HuH-7.5 (cell line): ENCODE data around the gene RIPK1.
A peak's percentile ranks its signal among the peaks of the same experiment; 100 is the strongest.
"Not testable (repeated sequence)": the region's sequence is repeated elsewhere in the genome, so short reads cannot be mapped to it uniquely, and the experiment has no call there.

ENCODE experiments used
- DNase-seq: peaks from one replicate; pipeline ENCODE4 v3.0.0; 2011; ENCODE audit warnings: low spot score

RIPK1 gene

GRCh38 chr6:3045777-3046176, 22.5 kb upstream of the RIPK1 start:
- DNase-seq, result no peak

- DNase-seq, result no peak
These were observed 22.0 kb upstream of the RIPK1 start for GRCh38 chr6:3046295-3046694.

GRCh38 chr6:3048009-3048408, 20.3 kb upstream of the RIPK1 start:
- not testable (repeated sequence) for DNase-seq

- no peak for DNase-seq
These were observed 15.6 kb upstream of the RIPK1 start for GRCh38 chr6:3052481-3053230.

GRCh38 chr6:3053231-3053508, 15.1 kb upstream of the RIPK1 start:
- DNase-seq, result no peak

GRCh38 chr6:3054229-3055157, 13.8 kb upstream of the RIPK1 start:
- DNase-seq, result not testable (repeated sequence)

- DNase-seq, result not testable (repeated sequence)
These were observed 13.2 kb upstream of the RIPK1 start for GRCh38 chr6:3055158-3055499.

- DNase-seq, result no peak
These were observed 11.1 kb upstream of the RIPK1 start for GRCh38 chr6:3057063-3057770.

- no peak for DNase-seq
These were observed 9.3 kb upstream of the RIPK1 start for GRCh38 chr6:3058957-3059356.

- not testable (repeated sequence) for DNase-seq
These were observed 8.2 kb upstream of the RIPK1 start for GRCh38 chr6:3060092-3060491.

DNA sequence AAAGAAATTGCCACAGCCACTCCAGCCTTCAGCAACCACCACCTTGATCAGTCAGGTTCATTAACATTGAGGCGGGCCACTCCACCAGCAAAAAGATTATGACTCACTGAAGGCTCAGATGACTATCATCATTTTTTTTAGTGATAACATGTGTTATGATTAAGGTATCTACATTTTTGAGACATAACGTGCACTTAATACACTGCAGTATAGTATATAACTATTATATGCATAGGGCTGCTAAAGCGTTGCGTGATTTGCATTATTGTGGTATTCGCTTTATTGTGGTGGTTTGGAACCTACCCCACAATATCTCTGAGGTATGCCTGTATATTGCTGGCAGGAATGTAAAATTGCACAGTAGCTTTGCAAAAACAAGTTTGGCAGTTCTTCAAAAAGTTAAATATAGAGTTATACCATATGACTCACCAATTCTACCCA, 6.8 kb upstream of the RIPK1 start:
- no peak for DNase-seq

- not testable (repeated sequence) for DNase-seq
These were observed 5.0 kb upstream of the RIPK1 start for GRCh38 chr6:3063340-3063732.

- peak; percentile 85 for DNase-seq
These were observed 4.3 kb upstream of the RIPK1 start for GRCh38 chr6:3063733-3064700.

- DNase-seq, result no peak
These were observed 3.3 kb downstream of the RIPK1 start for GRCh38 chr6:3071568-3071967.

DNA sequence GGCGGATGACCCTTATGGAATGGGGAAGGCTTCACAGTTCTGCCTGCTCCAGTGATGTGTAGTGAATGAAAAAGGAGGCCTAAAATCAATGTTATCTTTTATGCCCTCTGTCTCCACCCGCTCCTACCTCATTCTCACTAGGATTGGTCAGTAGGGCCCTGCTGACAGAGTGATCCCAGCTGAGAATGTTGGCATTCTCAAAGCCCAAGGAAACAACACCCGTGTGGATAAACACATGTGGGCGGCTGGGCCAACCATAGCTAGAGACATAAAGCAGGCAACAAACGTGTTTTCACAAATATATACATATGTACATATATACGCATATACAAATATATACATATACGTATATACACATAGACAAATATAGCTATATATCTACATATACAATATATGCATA, 4.5 kb downstream of the RIPK1 start:
- no peak for DNase-seq

- DNase-seq, result no peak
These were observed 5.1 kb downstream of the RIPK1 start for GRCh38 chr6:3073382-3073781.

- no peak for DNase-seq
These were observed 7.4 kb downstream of the RIPK1 start for GRCh38 chr6:3075772-3076113.

DNA sequence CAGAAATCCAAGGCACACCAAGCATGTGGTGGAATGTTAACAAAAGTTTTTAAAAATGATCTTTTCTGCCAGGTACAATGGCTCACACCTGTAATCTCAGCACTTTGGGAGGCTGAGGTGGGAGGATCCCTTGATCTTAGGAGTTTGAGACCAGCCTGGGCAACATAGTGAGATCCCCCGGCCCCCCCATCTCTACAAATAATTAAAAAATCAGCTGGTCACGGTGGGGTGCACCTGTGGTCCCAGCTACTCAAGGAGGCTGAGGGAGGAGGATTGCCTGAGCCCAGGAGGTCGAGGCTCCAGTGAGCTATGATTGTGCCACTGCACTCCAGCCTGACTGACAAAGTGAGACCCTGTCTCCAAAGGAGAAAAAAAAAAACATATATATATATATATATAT, 8.0 kb downstream of the RIPK1 start:
- no peak for DNase-seq

- no peak for DNase-seq
These were observed 9.1 kb downstream of the RIPK1 start for GRCh38 chr6:3077430-3077829.

DNA sequence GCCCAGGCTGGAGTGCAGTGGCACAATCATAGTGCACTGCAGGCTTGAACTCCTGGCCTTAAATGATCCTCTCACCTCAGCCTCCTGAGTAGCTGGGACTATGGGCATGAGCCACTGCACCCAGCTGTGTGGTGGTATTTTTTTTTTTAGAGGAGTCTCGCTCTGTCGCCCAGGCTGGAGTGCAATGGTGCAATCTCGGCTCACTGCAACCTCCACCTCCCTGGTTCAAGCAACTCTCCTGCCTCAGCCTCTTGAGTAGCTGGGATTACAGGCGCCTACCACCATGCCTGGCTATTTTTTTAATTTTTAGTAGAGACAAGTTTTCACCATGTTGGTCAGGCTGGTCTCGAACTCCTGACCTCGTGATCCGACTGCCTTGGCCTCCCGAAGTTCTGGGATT, 10.7 kb downstream of the RIPK1 start:
- DNase-seq, result not testable (repeated sequence)

DNA sequence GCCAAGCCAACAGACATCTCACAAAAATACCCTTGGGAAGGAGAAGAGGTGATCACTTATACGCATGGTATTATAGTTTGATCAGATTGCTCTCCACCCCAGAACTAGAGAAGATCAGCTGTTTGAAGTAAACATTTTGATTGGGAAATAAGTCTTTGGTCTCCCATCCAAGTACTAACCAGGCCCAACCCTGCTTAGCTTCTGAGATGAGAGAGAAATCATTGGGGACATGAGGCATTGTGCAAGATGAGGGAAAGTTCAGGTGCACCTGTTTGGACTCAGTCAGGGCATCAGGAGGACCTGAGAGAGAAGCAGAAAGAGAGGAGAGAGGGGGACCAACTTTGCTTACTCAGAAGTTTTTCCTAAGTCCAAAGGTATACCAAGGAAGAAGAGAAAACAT, 11.4 kb downstream of the RIPK1 start:
- DNase-seq, result no peak

- no peak for DNase-seq
These were observed 13.7 kb downstream of the RIPK1 start for GRCh38 chr6:3081960-3082359.
